Fibroblast of villous mesenchyme (primary cell): Measurements from ENCODE around the gene GLS. TPM values are rescaled to one million over a fixed set of nuclear protein-coding genes. Genes with fewer than 3 reads are reported as not detected.
"Not testable (repeated sequence)": the region's sequence is repeated elsewhere in the genome, so short reads cannot be mapped to it uniquely, and the experiment has no call there.

ENCODE experiments used
- DNase-seq: peaks from one replicate; pipeline ENCODE4 v3.0.0-alpha.2; 2010; ENCODE audit warnings: low read depth
- H3K4me3 ChIP-seq: 2 replicates; pipeline ENCODE4 v1.5.1; 2011; ENCODE audit warnings: low read depth, mild to moderate bottlenecking, low read length
- total RNA-seq: library from RNA; depleted of rRNA; stranded (reverse); fragments of >200 nt; gene quantifications from 2 replicates; pipeline ENCODE4 v1.2.3, GENCODE V29; 2012
- TF ChIP-seq, protein P1 (sequence below): IDR thresholded peaks from 2 replicates; pipeline ENCODE4 v1.5.1; 2012; ENCODE audit warnings: low read depth, mild to moderate bottlenecking, low read length; ENCODE audit not compliant: insufficient read depth

The GLS gene
- total RNA-seq, 1 donor: 519 TPM

DNA sequence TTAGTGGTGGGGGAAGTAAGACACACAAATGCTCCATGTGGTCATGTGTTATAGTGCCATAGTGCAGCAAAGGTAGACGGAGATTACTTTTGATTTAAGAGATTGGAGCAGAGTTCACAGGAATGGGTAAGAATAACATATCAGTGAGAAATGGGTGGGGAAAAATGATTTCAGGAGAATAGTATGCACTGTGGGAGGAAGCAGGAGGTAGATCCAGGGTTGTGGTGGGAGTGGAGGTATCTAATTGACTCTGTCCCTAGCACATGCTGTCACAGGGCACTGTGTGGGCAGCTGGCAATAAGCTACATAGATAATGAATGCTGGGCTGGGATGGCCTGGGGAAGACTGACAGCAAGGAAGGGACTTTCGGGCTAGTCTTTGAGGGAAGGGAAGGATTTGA is 68.0 kb downstream of the GLS start:
- no peak for DNase-seq
- TF ChIP-seq, protein P1, sequence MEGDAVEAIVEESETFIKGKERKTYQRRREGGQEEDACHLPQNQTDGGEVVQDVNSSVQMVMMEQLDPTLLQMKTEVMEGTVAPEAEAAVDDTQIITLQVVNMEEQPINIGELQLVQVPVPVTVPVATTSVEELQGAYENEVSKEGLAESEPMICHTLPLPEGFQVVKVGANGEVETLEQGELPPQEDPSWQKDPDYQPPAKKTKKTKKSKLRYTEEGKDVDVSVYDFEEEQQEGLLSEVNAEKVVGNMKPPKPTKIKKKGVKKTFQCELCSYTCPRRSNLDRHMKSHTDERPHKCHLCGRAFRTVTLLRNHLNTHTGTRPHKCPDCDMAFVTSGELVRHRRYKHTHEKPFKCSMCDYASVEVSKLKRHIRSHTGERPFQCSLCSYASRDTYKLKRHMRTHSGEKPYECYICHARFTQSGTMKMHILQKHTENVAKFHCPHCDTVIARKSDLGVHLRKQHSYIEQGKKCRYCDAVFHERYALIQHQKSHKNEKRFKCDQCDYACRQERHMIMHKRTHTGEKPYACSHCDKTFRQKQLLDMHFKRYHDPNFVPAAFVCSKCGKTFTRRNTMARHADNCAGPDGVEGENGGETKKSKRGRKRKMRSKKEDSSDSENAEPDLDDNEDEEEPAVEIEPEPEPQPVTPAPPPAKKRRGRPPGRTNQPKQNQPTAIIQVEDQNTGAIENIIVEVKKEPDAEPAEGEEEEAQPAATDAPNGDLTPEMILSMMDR: no peak

DNA sequence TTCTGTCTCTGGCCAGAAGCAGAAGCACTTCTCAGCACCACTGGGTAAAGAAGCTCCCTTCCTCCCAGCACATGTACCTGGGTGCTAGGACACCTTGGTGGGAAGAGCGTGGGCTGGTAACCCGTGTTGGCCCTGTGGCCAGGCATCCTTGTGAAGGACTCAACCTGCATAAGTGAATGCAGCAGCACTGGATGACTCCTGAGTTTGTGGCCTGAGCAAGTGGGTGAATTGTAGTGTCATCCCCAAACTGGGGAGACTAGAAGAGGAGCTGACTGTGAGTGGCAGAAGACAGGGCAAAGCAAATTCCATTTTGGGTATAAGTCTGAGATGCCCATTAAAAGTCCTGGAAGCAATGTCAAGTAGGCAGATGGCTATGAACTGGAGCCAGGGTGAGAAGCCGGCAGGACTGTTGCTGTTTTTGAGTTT is 70.0 kb downstream of the GLS start:
- H3K4me3 ChIP-seq: no peak overlapping the region
- TF ChIP-seq, protein P1: no peak
- DNase-seq: no peak

More for the DNA sequence above, 68.0 kb downstream of the GLS start:
- no peak overlapping the region for H3K4me3 ChIP-seq

DNA sequence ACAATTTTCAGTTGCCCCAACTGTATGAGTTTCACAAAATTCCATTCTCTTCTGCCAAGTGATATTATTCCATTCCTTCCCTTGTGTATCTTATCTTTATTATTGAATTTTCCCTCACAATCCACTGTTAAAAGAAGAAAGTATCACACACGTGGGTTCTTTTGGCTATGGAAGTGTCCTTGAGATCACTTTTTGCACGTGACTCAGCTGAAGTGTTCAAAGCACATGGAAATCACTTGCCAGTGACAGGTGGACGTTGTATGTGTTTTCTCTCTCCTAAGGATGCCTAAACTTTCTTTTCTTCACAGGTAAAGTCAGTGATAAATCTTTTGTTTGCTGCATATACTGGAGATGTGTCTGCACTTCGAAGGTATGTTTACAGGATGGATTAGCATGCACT is 72.6 kb downstream of the GLS start:
- H3K4me3 ChIP-seq: no peak overlapping the region
- TF ChIP-seq, protein P1: no peak
- DNase-seq: no peak

DNA sequence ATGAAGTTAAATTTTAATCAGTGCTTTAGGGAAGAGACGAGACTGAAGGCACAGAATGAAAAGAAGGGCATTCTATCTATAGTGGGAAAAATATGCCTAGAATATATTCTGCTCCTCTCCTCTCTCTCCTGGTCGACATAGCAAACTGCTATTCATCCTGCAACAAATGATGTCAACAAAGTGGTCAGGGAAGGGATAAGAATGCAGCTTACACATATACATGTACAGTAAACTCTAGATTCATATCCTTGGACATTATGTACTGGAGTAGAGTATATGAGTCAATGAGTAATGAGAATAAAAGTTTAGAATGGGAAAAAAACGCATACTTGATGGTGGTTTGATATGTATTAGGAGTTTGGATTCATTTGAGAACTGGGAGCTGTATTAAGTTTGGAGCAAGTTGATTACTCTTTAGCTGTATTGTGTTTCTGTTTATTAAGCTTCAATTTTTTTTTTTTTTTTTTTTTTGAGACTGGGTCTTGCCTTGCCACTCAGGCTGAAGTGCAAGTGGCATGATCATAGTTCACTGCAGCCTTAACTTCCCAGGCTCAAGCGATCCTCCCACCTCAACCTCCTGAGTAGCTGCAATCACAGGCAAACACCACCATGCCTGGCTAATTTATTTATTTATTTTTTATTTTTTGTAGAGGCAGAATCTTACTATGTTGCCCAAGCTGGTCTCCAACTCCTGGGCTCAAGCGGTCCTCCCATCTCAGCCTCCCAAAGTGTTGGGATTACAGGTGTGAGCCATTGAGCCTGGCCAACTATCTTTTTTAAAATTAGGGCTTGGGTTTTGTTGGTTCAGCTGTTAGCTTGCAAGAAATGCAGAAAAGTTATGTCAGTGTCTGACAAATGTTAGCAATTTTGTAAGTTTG is 79.5 kb downstream of the GLS start:
- TF ChIP-seq, protein P1: no peak
- peak; percentile 59 for DNase-seq
- no peak overlapping the region for H3K4me3 ChIP-seq

DNA sequence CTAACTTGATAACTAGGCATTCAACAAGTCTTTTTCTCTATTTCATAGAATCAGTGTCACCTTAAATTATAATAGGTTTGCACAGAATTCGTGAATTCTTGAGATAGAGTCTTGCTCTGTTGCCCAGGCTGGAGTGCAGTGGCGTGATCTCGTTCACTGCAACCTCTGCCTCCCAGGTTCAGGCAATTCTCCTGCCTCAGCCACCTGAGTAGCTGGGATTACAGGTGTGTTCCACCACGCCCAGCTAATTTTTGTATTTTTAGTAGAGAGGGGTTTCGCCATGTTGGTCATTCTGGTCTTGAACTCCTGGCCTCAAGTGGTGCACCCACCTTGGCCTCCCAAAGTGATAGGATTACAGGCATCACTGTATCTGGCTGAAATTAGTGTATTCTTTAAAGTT is 80.5 kb downstream of the GLS start:
- not testable (repeated sequence) for DNase-seq, H3K4me3 ChIP-seq

DNA sequence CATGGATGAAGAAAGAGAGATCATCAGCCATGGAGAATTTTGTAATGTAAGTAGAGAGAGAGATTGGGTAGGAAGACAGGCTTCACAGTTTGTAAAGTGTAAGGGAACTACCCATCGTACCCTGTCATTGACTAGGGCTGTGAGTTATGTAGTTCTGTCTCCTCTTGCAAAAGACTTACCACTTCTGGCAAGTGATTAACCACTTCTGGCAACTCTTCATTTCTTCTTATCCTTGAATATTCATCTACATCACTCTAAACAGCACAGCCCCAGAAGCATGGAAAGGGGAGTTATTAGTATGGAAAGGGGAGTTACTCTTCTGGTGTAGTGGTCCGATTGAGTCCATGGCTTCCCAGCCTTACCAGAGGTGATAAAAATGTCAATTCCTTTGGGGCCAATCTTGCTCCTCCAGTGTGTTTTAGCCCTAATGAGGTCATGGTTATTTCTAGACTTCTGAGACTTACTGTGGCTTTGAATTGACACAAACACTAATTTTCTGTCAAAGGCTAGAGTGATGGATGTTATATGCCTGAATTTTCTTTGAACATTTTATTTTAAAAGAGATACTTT is 81.4 kb downstream of the GLS start:
- peak; percentile 44 for DNase-seq
- TF ChIP-seq, protein P1: no peak
- H3K4me3 ChIP-seq: no peak overlapping the region

DNA sequence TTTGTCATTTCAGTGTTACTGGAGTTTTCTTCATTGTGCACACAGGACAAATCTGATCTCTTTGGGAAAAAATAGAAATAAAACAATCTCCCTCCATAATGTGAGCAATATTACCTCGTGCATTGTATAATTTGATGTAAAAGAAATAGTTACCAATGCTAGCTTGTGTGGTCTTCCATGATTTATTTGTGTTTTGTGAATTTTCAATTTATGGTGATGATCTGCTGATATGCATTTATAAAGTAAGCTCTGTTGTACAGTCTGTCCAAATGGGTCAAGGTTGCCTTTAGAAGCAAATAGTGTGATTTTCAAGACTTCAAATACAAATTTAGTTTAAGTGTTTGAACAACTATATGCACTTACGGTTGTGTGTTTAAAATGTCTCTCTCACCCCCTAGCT is 82.5 kb downstream of the GLS start:
- TF ChIP-seq, protein P1: no peak
- no peak for DNase-seq
- no peak overlapping the region for H3K4me3 ChIP-seq
